Muscle layer of duodenum (tissue), 2 donors: ENCODE data around the gene LRRC59.
A peak's percentile ranks its signal among the peaks of the same experiment; 100 is the strongest.

Source experiments
- H3K27ac ChIP-seq: one replicate; pipeline ENCODE4 v1.7.0; 2013; ENCODE audit warnings: mild to moderate bottlenecking, low read length
- H3K27me3 ChIP-seq: one replicate; pipeline ENCODE4 v1.7.0; 2013; ENCODE audit warnings: low read depth, mild to moderate bottlenecking, control low read depth, low read length
- H3K36me3 ChIP-seq, 2 donors: one replicate each; pipeline ENCODE4 v1.7.0; 2013; ENCODE audit warnings: low read length in 2 of 2, control low read depth in 1 of 2, mild to moderate bottlenecking in 1 of 2; ENCODE audit not compliant: insufficient read depth in 2 of 2, control insufficient read depth in 1 of 2
- H3K4me1 ChIP-seq, 2 donors: one replicate each; pipeline ENCODE4 v1.7.0; 2013; ENCODE audit warnings: low read length in 2 of 2, mild to moderate bottlenecking in 2 of 2, control low read depth in 1 of 2, moderate library complexity in 1 of 2; ENCODE audit not compliant: insufficient read depth in 2 of 2, control insufficient read depth in 1 of 2
- H3K4me3 ChIP-seq, 2 donors: one replicate each; pipeline ENCODE4 v1.7.0; 2013; ENCODE audit warnings: low read length in 2 of 2, low read depth in 1 of 2, mild to moderate bottlenecking in 1 of 2
- H3K9me3 ChIP-seq, 2 donors: one replicate each; pipeline ENCODE4 v1.7.0; 2013; ENCODE audit warnings: low read length in 2 of 2, control low read depth in 1 of 2, mild to moderate bottlenecking in 1 of 2; ENCODE audit not compliant: control insufficient read depth in 1 of 2
- donor health status: healthy.

The LRRC59 gene

GRCh38 chr17:50350733-50351132 lies 46.6 kb downstream of the LRRC59 start:
- no peaks in the 10 kb centered on the region for H3K27me3 ChIP-seq
- H3K36me3 ChIP-seq = peaks cover 0 to 21% of the 10 kb centered on the region in 2 donors
- H3K9me3 ChIP-seq = no peaks in the 10 kb centered on the region
- H3K4me3 ChIP-seq = no peak overlapping the region
- no peak overlapping the region for H3K27ac ChIP-seq
- peaks cover 13 to 33% of the 10 kb centered on the region in 2 donors for H3K4me1 ChIP-seq

GRCh38 chr17:50349243-50349600 lies 48.1 kb downstream of the LRRC59 start:
- Histone ChIP-seq H3K27ac (no peak overlapping the region), H3K27me3 (no peaks in the 10 kb centered on the region), H3K4me3 (no peak overlapping the region), H3K4me1 (peaks cover 13 to 37% of the 10 kb centered on the region in 2 donors), H3K36me3 (peaks cover 0 to 7% of the 10 kb centered on the region in 2 donors), H3K9me3 (no peaks in the 10 kb centered on the region)

- Histone ChIP-seq H3K27ac (no peak overlapping the region), H3K9me3 (no peaks in the 10 kb centered on the region), H3K4me3 (no peak overlapping the region), H3K27me3 (no peaks in the 10 kb centered on the region), H3K4me1 (peaks cover 13 to 37% of the 10 kb centered on the region in 2 donors), H3K36me3 (peaks cover 0 to 2% of the 10 kb centered on the region in 2 donors)
Measured at GRCh38 chr17:50348522-50349242, 48.6 kb downstream of the LRRC59 start.

GRCh38 chr17:50347894-50348291 lies 49.4 kb downstream of the LRRC59 start:
- H3K9me3 ChIP-seq = no peaks in the 10 kb centered on the region
- no peaks in the 10 kb centered on the region for H3K36me3 ChIP-seq
- peak overlapping the region in 1 of 2 donors; percentile 82 for H3K4me3 ChIP-seq
- H3K27me3 ChIP-seq = no peaks in the 10 kb centered on the region
- H3K4me1 ChIP-seq = peaks cover 13 to 37% of the 10 kb centered on the region in 2 donors
- H3K27ac ChIP-seq = no peak overlapping the region

GRCh38 chr17:50347117-50347893 lies 50.0 kb downstream of the LRRC59 start:
- H3K4me3 ChIP-seq = peak overlapping the region; percentile 74 to 82
- no peaks in the 10 kb centered on the region for H3K36me3 ChIP-seq
- H3K9me3 ChIP-seq = no peaks in the 10 kb centered on the region
- H3K4me1 ChIP-seq = peaks cover 13 to 32% of the 10 kb centered on the region in 2 donors
- peak overlapping the region; percentile 51 for H3K27ac ChIP-seq
- H3K27me3 ChIP-seq = no peaks in the 10 kb centered on the region

- Histone ChIP-seq H3K36me3 (no peaks in the 10 kb centered on the region), H3K27ac (peak overlapping the region; percentile 51), H3K27me3 (no peaks in the 10 kb centered on the region), H3K4me3 (peak overlapping the region; percentile 74 to 82), H3K4me1 (peaks cover 13 to 25% of the 10 kb centered on the region in 2 donors), H3K9me3 (no peaks in the 10 kb centered on the region)
Measured at GRCh38 chr17:50346313-50347116, 50.8 kb downstream of the LRRC59 start.

GRCh38 chr17:50345432-50346312 lies 51.7 kb downstream of the LRRC59 start, which contains the start of gene XYLT2:
XYLT2 (plus strand) TSS chr17:50346126; CDS start chr17:50346141, 15 bp downstream.
- H3K27me3 ChIP-seq = no peaks in the 10 kb centered on the region
- no peaks in the 10 kb centered on the region for H3K9me3 ChIP-seq
- H3K27ac ChIP-seq = peak within 1 kb of the TSS; percentile 51
- no peaks in the 10 kb centered on the region for H3K36me3 ChIP-seq
- peak within 1 kb of the TSS; percentile 74 to 82 for H3K4me3 ChIP-seq
- H3K4me1 ChIP-seq = peaks cover 13 to 25% of the 10 kb centered on the region in 2 donors

GRCh38 chr17:50344731-50345365 lies 52.5 kb downstream of the LRRC59 start:
- peaks cover 13 to 25% of the 10 kb centered on the region in 2 donors for H3K4me1 ChIP-seq
- no peaks in the 10 kb centered on the region for H3K27me3 ChIP-seq
- no peak overlapping the region for H3K27ac ChIP-seq
- H3K4me3 ChIP-seq = no peak overlapping the region
- H3K9me3 ChIP-seq = no peaks in the 10 kb centered on the region
- no peaks in the 10 kb centered on the region for H3K36me3 ChIP-seq

GRCh38 chr17:50339381-50339780 lies 57.9 kb downstream of the LRRC59 start:
- H3K27ac ChIP-seq = no peak overlapping the region

GRCh38 chr17:50338645-50339044 lies 58.7 kb downstream of the LRRC59 start:
- no peak overlapping the region for H3K27ac ChIP-seq
- H3K9me3 ChIP-seq = peaks cover 0 to 5% of the 10 kb centered on the region in 2 donors
- H3K36me3 ChIP-seq = no peaks in the 10 kb centered on the region
- no peak overlapping the region for H3K4me3 ChIP-seq
- H3K4me1 ChIP-seq = no peaks in the 10 kb centered on the region
- no peaks in the 10 kb centered on the region for H3K27me3 ChIP-seq

More at GRCh38 chr17:50339381-50339780, 57.9 kb downstream of the LRRC59 start:
- Histone ChIP-seq H3K4me3 (no peak overlapping the region), H3K9me3 (peaks cover 0 to 5% of the 10 kb centered on the region in 2 donors), H3K4me1 (no peaks in the 10 kb centered on the region), H3K27me3 (no peaks in the 10 kb centered on the region), H3K36me3 (no peaks in the 10 kb centered on the region)
